ENCODE measurements around the gene SLC10A4. TPM values are rescaled to one million over a fixed set of nuclear protein-coding genes. Genes with fewer than 3 reads are reported as not detected.

SLC10A4 gene
- total and polyA plus RNA-seq, 2 experiments from 2014 or later, result 0.23 to 0.36 TPM

- no peaks in the 10 kb centered on the region for H3K27me3 ChIP-seq
- H3K9me2 ChIP-seq (replicated peaks; ENCODE audit: insufficient read depth), result no peaks in the 10 kb centered on the region
- H2AFZ ChIP-seq, result no peak overlapping the region
- H3K9me3 ChIP-seq (ENCODE audit: low read depth), result no peaks in the 10 kb centered on the region
- H3K27ac ChIP-seq, result no peak overlapping the region
- no peaks in the 10 kb centered on the region for H3K36me3 ChIP-seq (replicated peaks; ENCODE audit: insufficient read depth, low read depth)
- no peaks in the 10 kb centered on the region for H3K79me2 ChIP-seq
- DNase-seq (ENCODE audit: low spot score), result no peak
- no peak overlapping the region for H3K4me3 ChIP-seq
- 89% methylated on average over 4 of the region's 5 CpGs for WGBS (ENCODE audit: low lambda C conversion rate, missing lambda C conversion rate)
- H4K20me1 ChIP-seq (ENCODE audit: insufficient read depth, poor library complexity, severe bottlenecking), result no peaks in the 10 kb centered on the region
- TF ChIP-seq CTCF (IDR thresholded peaks at IDR 0.05; ENCODE audit: poor library complexity) (no peak), EZH2 (IDR thresholded peaks at IDR 0.05; ENCODE audit: borderline replicate concordance) (no peak), EZH2phosphoT487 (IDR thresholded peaks at IDR 0.05; ENCODE audit: low read depth, severe bottlenecking, unreplicated experiment) (no peak)
- no peak overlapping the region for H3K4me2 ChIP-seq
- H3K4me1 ChIP-seq (ENCODE audit: insufficient read depth), result no peaks in the 10 kb centered on the region
These were observed 15.3 kb upstream of the SLC10A4 start for GRCh38 chr4:48467891-48468290.

- H3K36me3 ChIP-seq (replicated peaks; ENCODE audit: insufficient read depth, low read depth), result no peaks in the 10 kb centered on the region
- no peak overlapping the region for H3K4me2 ChIP-seq
- no peak for TF ChIP-seq EZH2phosphoT487 (IDR thresholded peaks at IDR 0.05; ENCODE audit: low read depth, severe bottlenecking, unreplicated experiment)
- TF ChIP-seq EZH2 (IDR thresholded peaks at IDR 0.05; ENCODE audit: borderline replicate concordance), result no peak
- TF ChIP-seq CTCF (IDR thresholded peaks at IDR 0.05; ENCODE audit: poor library complexity), result no peak
- H3K27me3 ChIP-seq, result no peaks in the 10 kb centered on the region
- no peak overlapping the region for H2AFZ ChIP-seq
- H3K9me3 ChIP-seq (ENCODE audit: low read depth), result no peaks in the 10 kb centered on the region
- 64% methylated on average over 1 of the region's 1 CpG for WGBS (ENCODE audit: low lambda C conversion rate, missing lambda C conversion rate)
- H3K4me1 ChIP-seq (ENCODE audit: insufficient read depth), result no peaks in the 10 kb centered on the region
- no peak overlapping the region for H3K27ac ChIP-seq
- DNase-seq (ENCODE audit: low spot score), result no peak
- H3K79me2 ChIP-seq, result no peaks in the 10 kb centered on the region
- no peaks in the 10 kb centered on the region for H3K9me2 ChIP-seq (replicated peaks; ENCODE audit: insufficient read depth)
- no peaks in the 10 kb centered on the region for H4K20me1 ChIP-seq (ENCODE audit: insufficient read depth, poor library complexity, severe bottlenecking)
- H3K4me3 ChIP-seq, result no peak overlapping the region
These were observed 13.0 kb upstream of the SLC10A4 start for GRCh38 chr4:48470137-48470536.

- TF ChIP-seq EZH2phosphoT487 (IDR thresholded peaks at IDR 0.05; ENCODE audit: low read depth, severe bottlenecking, unreplicated experiment), result no peak
- no peak for TF ChIP-seq EZH2 (IDR thresholded peaks at IDR 0.05; ENCODE audit: borderline replicate concordance)
- no peak for TF ChIP-seq CTCF (IDR thresholded peaks at IDR 0.05; ENCODE audit: poor library complexity)
- Histone ChIP-seq H4K20me1 (ENCODE audit: insufficient read depth, poor library complexity, severe bottlenecking) (no peaks in the 10 kb centered on the region), H3K9me2 (replicated peaks; ENCODE audit: insufficient read depth) (no peaks in the 10 kb centered on the region), H3K79me2 (no peaks in the 10 kb centered on the region), H3K36me3 (replicated peaks; ENCODE audit: insufficient read depth, low read depth) (no peaks in the 10 kb centered on the region), H3K9me3 (ENCODE audit: low read depth) (no peaks in the 10 kb centered on the region), H2AFZ (no peak overlapping the region), H3K4me1 (ENCODE audit: insufficient read depth) (no peaks in the 10 kb centered on the region), H3K27ac (no peak overlapping the region), H3K4me2 (no peak overlapping the region), H3K27me3 (no peaks in the 10 kb centered on the region), H3K4me3 (no peak overlapping the region)
- no peak for DNase-seq (ENCODE audit: low spot score)
- 17% methylated on average over 2 of the region's 2 CpGs for WGBS (ENCODE audit: low lambda C conversion rate, missing lambda C conversion rate)
These were observed 12.6 kb upstream of the SLC10A4 start for GRCh38 chr4:48470570-48470969.

- DNase-seq (ENCODE audit: low spot score), result no peak
- Histone ChIP-seq H3K36me3 (replicated peaks; ENCODE audit: insufficient read depth, low read depth) (no peaks in the 10 kb centered on the region), H3K4me3 (no peak overlapping the region), H3K27ac (no peak overlapping the region), H3K27me3 (no peaks in the 10 kb centered on the region), H3K9me3 (ENCODE audit: low read depth) (no peaks in the 10 kb centered on the region), H2AFZ (no peak overlapping the region), H3K4me2 (no peak overlapping the region), H3K4me1 (ENCODE audit: insufficient read depth) (no peaks in the 10 kb centered on the region), H4K20me1 (ENCODE audit: insufficient read depth, poor library complexity, severe bottlenecking) (no peaks in the 10 kb centered on the region), H3K9me2 (replicated peaks; ENCODE audit: insufficient read depth) (no peaks in the 10 kb centered on the region), H3K79me2 (no peaks in the 10 kb centered on the region)
- 89% methylated on average over 1 of the region's 1 CpG for WGBS (ENCODE audit: low lambda C conversion rate, missing lambda C conversion rate)
- TF ChIP-seq EZH2phosphoT487 (IDR thresholded peaks at IDR 0.05; ENCODE audit: low read depth, severe bottlenecking, unreplicated experiment) (no peak), EZH2 (IDR thresholded peaks at IDR 0.05; ENCODE audit: borderline replicate concordance) (no peak), CTCF (IDR thresholded peaks at IDR 0.05; ENCODE audit: poor library complexity) (no peak)
These were observed 10.3 kb upstream of the SLC10A4 start for GRCh38 chr4:48472794-48473193.

Data from hepatocyte (in vitro differentiated cells).